Gastroesophageal sphincter (tissue), 3 donors: ENCODE results near the gene CBLN4.

Source experiments
- POLR2A ChIP-seq, 2 donors: fragments of 450-650 bp; IDR thresholded peaks; one replicate each; pipeline ENCODE4 v1.6.1; 2017; ENCODE audit warnings: antibody characterized with exemption in 2 of 2, mild to moderate bottlenecking in 2 of 2, moderate library complexity in 1 of 2
- POLR2AphosphoS5 ChIP-seq: sonication (generic); formaldehyde crosslinking; IDR thresholded peaks from one replicate; pipeline ENCODE4 v1.6.1; 2017; ENCODE audit warnings: antibody characterized with exemption
- TF ChIP-seq, protein P1 (sequence below), 4 experiments: fragments of 200-600 bp in 2 of 4; fragments of 450-650 bp in 2 of 4; sonication (generic) in 1 of 4; IDR thresholded peaks; one replicate each; pipeline ENCODE4 v1.5.1; 2017 to 2019; ENCODE audit warnings: antibody characterized with exemption in 4 of 4, mild to moderate bottlenecking in 2 of 4, moderate library complexity in 2 of 4

GRCh38 chr20:55947701-55948100 lies 57.6 kb downstream of the CBLN4 start:
- TF ChIP-seq, protein P1, sequence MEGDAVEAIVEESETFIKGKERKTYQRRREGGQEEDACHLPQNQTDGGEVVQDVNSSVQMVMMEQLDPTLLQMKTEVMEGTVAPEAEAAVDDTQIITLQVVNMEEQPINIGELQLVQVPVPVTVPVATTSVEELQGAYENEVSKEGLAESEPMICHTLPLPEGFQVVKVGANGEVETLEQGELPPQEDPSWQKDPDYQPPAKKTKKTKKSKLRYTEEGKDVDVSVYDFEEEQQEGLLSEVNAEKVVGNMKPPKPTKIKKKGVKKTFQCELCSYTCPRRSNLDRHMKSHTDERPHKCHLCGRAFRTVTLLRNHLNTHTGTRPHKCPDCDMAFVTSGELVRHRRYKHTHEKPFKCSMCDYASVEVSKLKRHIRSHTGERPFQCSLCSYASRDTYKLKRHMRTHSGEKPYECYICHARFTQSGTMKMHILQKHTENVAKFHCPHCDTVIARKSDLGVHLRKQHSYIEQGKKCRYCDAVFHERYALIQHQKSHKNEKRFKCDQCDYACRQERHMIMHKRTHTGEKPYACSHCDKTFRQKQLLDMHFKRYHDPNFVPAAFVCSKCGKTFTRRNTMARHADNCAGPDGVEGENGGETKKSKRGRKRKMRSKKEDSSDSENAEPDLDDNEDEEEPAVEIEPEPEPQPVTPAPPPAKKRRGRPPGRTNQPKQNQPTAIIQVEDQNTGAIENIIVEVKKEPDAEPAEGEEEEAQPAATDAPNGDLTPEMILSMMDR (IDR thresholded peaks at IDR 0.05) = no peak
- no peak for TF ChIP-seq POLR2A (IDR thresholded peaks at IDR 0.05)
- TF ChIP-seq POLR2AphosphoS5 = no peak
